ENCODE data around the gene INPP5A.

INPP5A gene

GRCh38 chr10:132805599-132805998 lies 268.0 kb downstream of the INPP5A start:
- in situ Hi-C loops (cut with MboI; ENCODE audit: low sequenced_read_pairs), result no loop called here

DNA sequence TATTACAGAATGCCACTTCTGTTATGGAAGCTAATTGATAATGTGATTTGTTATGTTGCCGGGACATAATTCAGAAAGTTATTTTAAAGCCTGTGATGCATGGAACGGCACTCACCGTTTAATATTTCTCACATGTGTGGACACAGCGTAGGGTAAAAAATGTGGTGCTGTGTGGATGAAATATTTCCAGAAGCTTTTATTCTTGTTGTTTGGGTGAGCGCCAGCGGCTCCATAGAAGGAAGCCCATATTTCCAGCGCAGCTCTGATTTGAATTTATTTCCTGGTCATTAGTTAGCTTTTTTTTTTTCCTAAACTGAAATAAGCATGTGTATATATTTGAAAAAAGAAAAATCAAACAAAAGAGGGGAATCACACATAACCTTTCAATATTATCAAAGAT lies 268.5 kb downstream of the INPP5A start:
- in situ Hi-C loops (cut with MboI; ENCODE audit: low sequenced_read_pairs), result no loop called here

DNA sequence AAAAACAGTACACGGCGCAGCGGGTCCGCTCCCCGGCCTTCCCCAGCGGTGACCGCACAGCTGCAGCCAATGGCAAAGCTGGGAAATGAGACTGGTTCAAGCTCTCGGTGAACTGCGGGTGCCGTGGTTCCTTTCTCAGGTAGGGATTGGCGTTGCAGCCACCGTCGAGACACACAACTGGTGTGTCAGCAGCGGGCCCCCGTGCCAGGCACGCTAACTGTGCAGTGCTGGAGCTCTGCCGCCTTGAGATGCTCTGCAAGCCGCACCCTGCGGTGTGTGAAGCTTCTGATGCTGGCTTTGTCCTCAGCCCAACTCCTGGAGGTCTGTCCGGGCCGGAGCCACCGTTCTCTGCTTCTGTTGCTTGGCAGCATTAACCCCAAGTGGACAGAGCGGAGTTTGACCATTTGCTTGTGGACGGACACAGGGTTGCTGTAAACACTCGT lies 269.0 kb downstream of the INPP5A start:
- in situ Hi-C loops (cut with MboI; ENCODE audit: low sequenced_read_pairs), result no loop called here

GRCh38 chr10:132807621-132808049 lies 270.0 kb downstream of the INPP5A start:
- in situ Hi-C loops (cut with MboI; ENCODE audit: low sequenced_read_pairs), result no loop called here

DNA sequence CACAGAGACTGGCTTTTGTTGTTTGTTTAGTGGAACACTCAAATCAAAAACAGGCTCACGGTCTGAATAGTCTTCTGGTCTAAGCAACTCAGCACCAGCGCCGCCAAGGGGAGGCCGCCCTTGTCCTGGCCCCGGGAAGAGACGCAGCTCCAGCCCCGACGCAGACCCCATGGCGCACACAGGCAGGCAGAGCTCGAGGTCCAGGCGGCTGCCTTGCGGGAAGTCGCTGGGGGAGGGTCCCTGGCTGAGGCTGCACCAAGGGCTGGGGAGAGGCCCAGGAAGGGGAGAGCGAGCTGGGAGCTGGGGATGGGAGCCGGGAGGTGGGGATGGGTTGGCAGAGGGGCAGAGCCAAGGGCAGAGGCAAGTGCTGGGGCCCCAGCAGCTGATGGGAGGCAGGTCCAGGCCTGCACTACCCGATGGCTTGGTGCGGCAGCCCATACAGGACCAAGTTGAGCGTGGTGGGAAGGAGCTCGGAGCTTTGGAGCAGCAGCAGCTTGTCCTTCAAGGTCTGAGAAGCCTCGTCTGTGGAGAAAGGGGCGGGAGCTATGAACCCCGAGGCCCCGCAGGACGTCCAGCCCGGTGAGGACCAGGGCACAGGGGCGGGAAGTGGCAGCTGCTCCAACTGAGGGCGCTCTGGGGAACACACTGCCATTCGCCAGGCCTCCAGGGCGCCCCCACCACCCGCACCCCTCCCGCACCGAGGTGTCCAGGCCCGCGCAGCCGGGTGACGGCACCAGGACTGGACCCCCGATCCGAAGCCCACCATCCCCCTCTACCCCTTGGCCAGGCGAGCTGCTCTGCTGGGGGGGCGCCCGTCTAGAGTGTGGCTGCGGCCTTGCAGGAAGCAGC lies 271.0 kb downstream of the INPP5A start:
- in situ Hi-C loops (cut with MboI; ENCODE audit: low sequenced_read_pairs), result no loop called here

- in situ Hi-C loops (cut with MboI; ENCODE audit: low sequenced_read_pairs), result no loop called here
These were observed 271.9 kb downstream of the INPP5A start for GRCh38 chr10:132809232-132810140.

- in situ Hi-C loops (cut with MboI; ENCODE audit: low sequenced_read_pairs), result no loop called here
These were observed 272.7 kb downstream of the INPP5A start for GRCh38 chr10:132810141-132810806.

GRCh38 chr10:132810807-132811700 lies 273.5 kb downstream of the INPP5A start:
- in situ Hi-C loops (cut with MboI; ENCODE audit: low sequenced_read_pairs), result no loop called here

DNA sequence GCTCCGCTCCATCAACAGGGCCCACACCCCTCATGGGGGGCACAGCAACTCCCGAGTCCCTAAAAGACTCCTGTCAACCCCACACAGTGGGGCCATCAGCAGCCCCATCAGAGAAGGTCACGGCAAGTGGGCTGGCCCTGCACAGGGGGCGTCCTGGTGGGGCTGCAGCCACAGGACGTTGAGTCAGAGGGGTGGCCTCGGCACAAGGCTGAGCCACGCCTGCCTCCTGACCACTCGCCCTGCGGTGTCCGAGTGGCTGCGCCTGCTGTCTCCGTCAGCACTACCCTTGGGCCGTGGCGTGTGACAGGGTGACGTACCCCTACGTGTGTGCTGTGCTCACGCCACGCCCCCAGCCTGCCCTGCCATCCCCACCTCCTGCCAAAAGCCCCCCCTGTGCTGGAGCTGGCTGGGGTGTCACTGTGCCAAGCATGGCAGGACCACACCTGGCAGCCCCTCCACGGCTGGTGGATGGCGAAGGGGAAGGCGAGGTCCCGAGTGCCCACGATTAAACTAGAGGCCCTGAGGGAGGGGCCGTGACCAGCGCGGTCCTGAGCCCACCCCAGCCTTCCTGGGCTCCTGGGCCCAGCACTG lies 274.4 kb downstream of the INPP5A start:
- in situ Hi-C loops (cut with MboI; ENCODE audit: low sequenced_read_pairs), result no loop called here

DNA sequence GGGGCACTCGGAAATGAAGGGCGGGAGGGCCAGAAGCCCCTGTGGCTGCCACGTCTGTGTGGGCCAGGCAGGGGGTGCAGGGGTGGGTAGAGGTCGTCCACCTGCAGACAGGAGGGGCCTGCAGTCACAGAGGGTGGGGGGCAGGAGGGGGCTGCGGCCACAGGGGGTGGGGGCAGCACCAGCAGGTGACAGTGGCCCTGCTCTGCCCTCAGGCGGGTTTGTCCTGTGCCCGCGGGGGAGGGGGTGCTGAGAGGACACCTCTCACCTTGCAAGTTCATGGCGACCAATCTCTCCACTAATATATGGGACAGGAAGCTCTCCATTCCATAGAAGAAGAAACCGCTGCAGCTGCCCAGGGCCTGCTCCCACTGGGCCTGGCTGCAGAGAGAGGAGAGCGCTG lies 274.9 kb downstream of the INPP5A start:
- in situ Hi-C loops (cut with MboI; ENCODE audit: low sequenced_read_pairs), result no loop called here

GRCh38 chr10:132813001-132813401 lies 275.4 kb downstream of the INPP5A start:
- in situ Hi-C loops (cut with MboI; ENCODE audit: low sequenced_read_pairs), result no loop called here

- in situ Hi-C loops (cut with MboI; ENCODE audit: low sequenced_read_pairs), result no loop called here
These were observed 276.2 kb downstream of the INPP5A start for GRCh38 chr10:132813560-132814468.

GRCh38 chr10:132814469-132814856 lies 276.9 kb downstream of the INPP5A start:
- in situ Hi-C loops (cut with MboI; ENCODE audit: low sequenced_read_pairs), result no loop called here

DNA sequence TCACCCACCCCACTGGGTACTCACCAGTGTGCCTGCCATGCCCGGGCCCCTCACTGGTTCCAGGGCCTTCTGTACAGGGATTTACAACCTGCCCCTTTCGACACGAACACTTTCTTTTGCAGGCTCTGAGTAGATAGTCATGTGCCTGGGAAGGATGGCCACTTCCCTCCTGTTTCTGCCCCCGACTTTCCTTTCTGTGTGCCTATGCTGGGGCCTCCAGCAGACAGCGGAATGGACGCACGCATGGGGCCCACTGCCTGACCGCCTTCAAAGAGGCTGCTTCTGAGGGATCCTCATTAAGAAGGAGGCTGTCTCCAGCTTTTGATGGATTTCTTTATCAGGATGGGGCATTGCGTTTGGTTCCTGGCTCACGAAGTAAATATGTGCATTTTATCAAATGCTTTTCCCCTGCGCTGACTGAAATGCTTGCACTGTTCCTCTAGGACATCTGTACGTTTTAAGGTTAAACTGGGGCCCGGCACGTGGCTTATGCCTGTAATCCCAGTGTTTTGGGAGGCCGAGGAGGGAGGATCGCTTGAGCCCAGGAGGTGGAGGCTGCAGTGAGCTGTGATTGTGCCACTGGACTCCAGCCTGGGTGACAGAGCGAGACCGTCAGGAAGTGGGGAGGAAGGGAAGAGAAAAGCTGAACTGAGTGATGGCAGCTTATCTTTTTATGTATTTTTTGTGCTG lies 277.7 kb downstream of the INPP5A start:
- in situ Hi-C loops (cut with MboI; ENCODE audit: low sequenced_read_pairs), result no loop called here

DNA sequence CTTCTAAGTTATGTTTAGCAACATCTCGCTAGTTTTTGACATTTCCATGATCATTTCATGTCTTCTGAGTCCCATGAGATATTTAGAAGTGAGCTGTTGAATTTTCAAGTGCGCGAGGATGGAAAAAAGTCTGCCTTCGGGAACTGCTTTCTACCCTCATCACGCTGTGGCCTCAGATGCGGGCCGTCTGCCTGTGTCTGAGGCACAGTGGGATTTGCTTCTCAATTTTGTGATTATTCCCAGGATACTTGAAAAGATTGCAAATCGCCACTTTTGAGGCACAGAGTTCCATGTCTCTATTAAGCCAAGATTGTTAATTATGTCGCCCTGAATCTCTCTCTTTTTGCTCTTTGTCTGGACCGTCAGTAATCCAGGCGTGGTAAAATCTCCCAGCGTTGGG lies 279.1 kb downstream of the INPP5A start:
- in situ Hi-C loops (cut with MboI; ENCODE audit: low sequenced_read_pairs), result no loop called here

- in situ Hi-C loops (cut with MboI; ENCODE audit: low sequenced_read_pairs), result no loop called here
These were observed 280.2 kb downstream of the INPP5A start for GRCh38 chr10:132817701-132818211.

GRCh38 chr10:132820056-132820455 lies 282.5 kb downstream of the INPP5A start:
- in situ Hi-C loops (cut with MboI; ENCODE audit: low sequenced_read_pairs), result no loop called here
